ENCODE measurements around the gene GPRC5C. TPM values are rescaled to one million over a fixed set of nuclear protein-coding genes. Genes with fewer than 3 reads are reported as not detected.

GPRC5C gene
- total and polyA plus RNA-seq, 2 of the 8 experiments (the other 6 are each of a cell fraction or from before 2014, with no cell fraction given) = 18.3 to 55.8 TPM

- no peak overlapping the region for H2AFZ ChIP-seq (ENCODE audit: low read length)
- no peaks in the 10 kb centered on the region for H3K79me2 ChIP-seq (ENCODE audit: control insufficient read depth in 1 of 2, insufficient read depth in 2 of 2, low read length in 2 of 2)
- no peak overlapping the region for H3K56ac ChIP-seq (replicated peaks; ENCODE audit: insufficient read length, low read depth, low read length)
- H3K9ac ChIP-seq (replicated peaks in 1 of 4; ENCODE audit: extremely low read depth in 1 of 4, low read depth in 3 of 4, low read length in 3 of 4) = no peak overlapping the region
- no peak for FAIRE-seq
- H3K14ac ChIP-seq (ENCODE audit: insufficient read length) = no peak overlapping the region
- no peak overlapping the region for H4K8ac ChIP-seq (ENCODE audit: extremely low read depth, insufficient read depth, low read length)
- H2BK15ac ChIP-seq (ENCODE audit: low read length) = no peak overlapping the region
- H2AK5ac ChIP-seq (ENCODE audit: low read depth, low read length) = no peak overlapping the region
- no peak overlapping the region for H2BK12ac ChIP-seq (ENCODE audit: low read depth, low read length)
- no peak overlapping the region for H3K4me2 ChIP-seq (ENCODE audit: insufficient read depth in 1 of 2, low read depth in 2 of 2, low read length in 2 of 2)
- no peak overlapping the region for H3K23ac ChIP-seq (ENCODE audit: insufficient read length)
- H3K4me1 ChIP-seq (replicated peaks in 1 of 4; ENCODE audit: control insufficient read depth in 3 of 4, insufficient read depth in 4 of 4, low read length in 3 of 4) = peaks cover 5 to 27% (median 15%) of the 10 kb centered on the region in 4 experiments
- no peak for DNase-seq (ENCODE audit: low read depth in 1 of 2, low spot score in 2 of 2)
- POLR2A ChIA-PET (ENCODE audit: partially characterized antibody) = interaction anchor here (1.5 kb wide), 1 partner anchor 58 kb away, joined by 4 read pairs; no protein-coding TSS in a partner anchor
- CTCF ChIA-PET (ENCODE audit: partially characterized antibody) = interaction anchor here (0.6 to 8.4 kb wide), 10 partner anchors 17 to 84 kb away, joined by 3 to 106 read pairs (median 4); partner anchors contain the start of gene GPR142
- no peaks in the 10 kb centered on the region for H3K9me3 ChIP-seq (ENCODE audit: insufficient read depth in 2 of 2, low read depth in 1 of 2, low read length in 1 of 2)
- no peaks in the 10 kb centered on the region for H3K79me1 ChIP-seq (ENCODE audit: low read depth, low read length)
- H3K27ac ChIP-seq (ENCODE audit: low read depth, low read length) = no peak overlapping the region
- H2BK5ac ChIP-seq (ENCODE audit: low read depth, low read length) = no peak overlapping the region
- no peaks in the 10 kb centered on the region for H4K20me1 ChIP-seq (replicated peaks in 1 of 2; ENCODE audit: control insufficient read depth in 1 of 2, insufficient read depth in 2 of 2, low read length in 2 of 2)
- H4K5ac ChIP-seq (ENCODE audit: insufficient read length, low read depth, low read length) = no peak overlapping the region
- H3K23me2 ChIP-seq (ENCODE audit: low read depth, low read length) = no peaks in the 10 kb centered on the region
- no peaks in the 10 kb centered on the region for H3K36me3 ChIP-seq (ENCODE audit: control insufficient read depth in 2 of 4, insufficient read depth in 4 of 4, low read length in 3 of 4)
- H3K27me3 ChIP-seq (replicated peaks in 1 of 4; ENCODE audit: control insufficient read depth in 3 of 4, extremely low read depth in 1 of 4, insufficient read depth in 3 of 4, low read length in 3 of 4) = no peaks in the 10 kb centered on the region; a peak in 1 of 7 replicates
- no peak overlapping the region for H3K4me3 ChIP-seq (ENCODE audit: extremely low read depth in 1 of 4, insufficient read depth in 2 of 4, low read depth in 3 of 4, low read length in 4 of 4)
- WGBS, 2 experiments (ENCODE audit: extremely low coverage in 1 of 2, insufficient coverage in 1 of 2, insufficient read length in 1 of 2, insufficient replicate concordance in 2 of 2, low coverage in 1 of 2, low lambda C conversion rate in 2 of 2, missing lambda C conversion rate in 1 of 2) = 98% methylated on average over 3 of the region's 3 CpGs; no CpG with 5 or more reads in 1 of the 2 experiments
- no peak overlapping the region for H3K18ac ChIP-seq (ENCODE audit: extremely low read depth, low read length)
- H3K4ac ChIP-seq (replicated peaks; ENCODE audit: insufficient read length, low read depth, low read length) = no peak overlapping the region
- H2BK20ac ChIP-seq (ENCODE audit: low read length) = no peak overlapping the region
- H4K91ac ChIP-seq (replicated peaks; ENCODE audit: insufficient read length, low read length) = no peak overlapping the region
- no peak overlapping the region for H2BK120ac ChIP-seq (replicated peaks; ENCODE audit: low read depth, low read length)
- no peak for TF ChIP-seq GABPA (IDR thresholded peaks at IDR 0.05; ENCODE audit: borderline replicate concordance, insufficient read depth, low read length)
- no peak for TF ChIP-seq USF2 (IDR thresholded peaks at IDR 0.05; ENCODE audit: low read length)
- TF ChIP-seq SUZ12 (IDR thresholded peaks at IDR 0.05; ENCODE audit: low read length) = no peak
- no peak for TF ChIP-seq NANOG (IDR thresholded peaks at IDR 0.05; ENCODE audit: insufficient read depth, low read depth, low read length, poor library complexity, severe bottlenecking)
- no peak for TF ChIP-seq TAF1 (IDR thresholded peaks at IDR 0.05; ENCODE audit: low read depth, low read length)
- TF ChIP-seq POLR2A (IDR thresholded peaks at IDR 0.05; ENCODE audit: control extremely low read depth in 1 of 2, low read depth in 2 of 2, low read length in 2 of 2) = no peak
- TF ChIP-seq CBX5 (IDR thresholded peaks at IDR 0.05; ENCODE audit: low read depth, low read length) = no peak
- no peak for TF ChIP-seq ATF3 (IDR thresholded peaks at IDR 0.05; ENCODE audit: insufficient read depth, low read depth, low read length)
- no peak for TF ChIP-seq KDM1A (IDR thresholded peaks at IDR 0.05; ENCODE audit: borderline replicate concordance, low read length)
- TF ChIP-seq BACH1 (IDR thresholded peaks at IDR 0.05; ENCODE audit: low read length) = no peak
- TF ChIP-seq RAD21 (IDR thresholded peaks at IDR 0.05 in 1 of 2, conservative IDR thresholded peaks at IDR 0.05 in 1 of 2; ENCODE audit: low read depth in 2 of 2, low read length in 2 of 2) = no peak
- TF ChIP-seq SRF (IDR thresholded peaks at IDR 0.05; ENCODE audit: low read depth, low read length) = no peak
- no peak for TF ChIP-seq JUN (IDR thresholded peaks at IDR 0.05; ENCODE audit: low read depth, low read length)
These were observed 46.7 kb upstream of the GPRC5C start for GRCh38 chr17:74385201-74385600.
